Chondrocyte (in vitro differentiated cells): ENCODE results near the gene RUSC2. TPM values are rescaled to one million over a fixed set of nuclear protein-coding genes. Genes with fewer than 3 reads are reported as not detected.
A peak's percentile ranks its signal among the peaks of the same experiment; 100 is the strongest.
"Not testable (repeated sequence)": the region's sequence is repeated elsewhere in the genome, so short reads cannot be mapped to it uniquely, and the experiment has no call there.

Experiments
- DNase-seq: peaks from one replicate; pipeline ENCODE4 v3.0.0; 2021; ENCODE audit warnings: mixed read lengths, low spot score
- H3K27ac Mint-ChIP-seq: one replicate; pipeline ENCODE4 v1.8.0; 2021; ENCODE audit warnings: mild to moderate bottlenecking, moderate library complexity, mixed read lengths; ENCODE audit not compliant: unreplicated experiment
- H3K27me3 Mint-ChIP-seq: 2 replicates; pipeline ENCODE4 v1.8.0; 2021; ENCODE audit warnings: low read depth, mixed read lengths
- H3K36me3 Mint-ChIP-seq: 2 replicates; pipeline ENCODE4 v1.8.0; 2021; ENCODE audit warnings: low read depth, mixed read lengths
- H3K4me1 Mint-ChIP-seq: 2 replicates; pipeline ENCODE4 v1.8.0; 2021; ENCODE audit warnings: low read depth, mild to moderate bottlenecking, mixed read lengths
- H3K4me3 Mint-ChIP-seq: one replicate; pipeline ENCODE4 v1.8.0; 2021; ENCODE audit warnings: mild to moderate bottlenecking, moderate library complexity, mixed read lengths; ENCODE audit not compliant: unreplicated experiment
- H3K9me3 Mint-ChIP-seq: 2 replicates; pipeline ENCODE4 v1.8.0; 2021; ENCODE audit warnings: low read depth, mixed read lengths
- total RNA-seq: library from RNA; stranded (reverse); gene quantifications from 3 replicates; pipeline ENCODE4 v1.2.1, GENCODE V29; 2021
- TF ChIP-seq, protein P1 (sequence below): fragments of 200-600 bp; sonication (generic); IDR thresholded peaks from 2 replicates; pipeline ENCODE4 v1.5.0; 2021; ENCODE audit warnings: antibody characterized with exemption, mild to moderate bottlenecking, moderate library complexity

Gene RUSC2
- total RNA-seq, 1 donor from 2014 or later: 96.3 TPM

DNA sequence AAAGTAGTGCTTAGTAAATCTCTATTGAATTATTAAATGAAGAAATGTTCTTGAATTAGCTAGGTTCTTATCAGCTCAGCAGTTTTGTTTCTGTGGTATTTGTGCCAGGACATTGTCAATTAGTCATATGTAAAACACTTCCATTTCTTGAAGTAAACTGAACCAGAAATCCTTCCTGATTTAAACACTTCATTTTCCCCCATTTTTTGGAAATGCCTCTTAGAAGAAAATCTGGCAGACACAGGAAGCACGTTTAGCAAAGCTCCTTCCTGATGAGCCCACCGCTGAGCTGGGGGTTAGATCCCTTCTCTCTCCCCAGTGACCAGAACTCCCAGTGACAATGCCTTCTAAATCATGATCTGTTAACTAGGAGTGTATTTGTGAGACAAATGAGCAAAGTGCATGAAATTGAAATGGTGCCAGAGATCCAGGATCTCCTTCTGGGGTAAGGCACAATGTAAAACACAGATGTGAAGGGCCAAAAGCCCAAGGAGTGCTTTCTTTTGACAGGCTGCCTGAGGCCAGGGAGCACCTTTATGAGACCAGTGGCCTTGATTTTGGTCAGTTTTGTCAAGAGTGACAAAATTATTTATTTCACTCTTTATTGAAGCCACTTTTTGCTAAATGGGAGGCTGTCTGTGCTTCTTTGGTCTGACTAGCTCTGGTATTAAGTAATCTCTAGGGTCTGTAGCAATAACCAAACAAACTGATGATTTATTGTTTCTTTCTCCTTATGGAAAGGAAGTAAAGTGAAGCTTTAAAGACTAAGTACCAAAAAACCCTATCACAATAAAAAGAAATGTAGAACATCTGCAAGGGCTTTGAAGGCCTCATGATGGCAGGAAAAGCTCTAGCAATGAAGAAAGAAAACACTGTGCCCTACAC, 25.5 kb upstream of the RUSC2 start:
- no peak for DNase-seq
- H3K9me3 Mint-ChIP-seq: peaks cover 4% of the 10 kb centered on the region
- H3K4me1 Mint-ChIP-seq: no peaks in the 10 kb centered on the region
- H3K27ac Mint-ChIP-seq: no peak overlapping the region
- TF ChIP-seq, protein P1, sequence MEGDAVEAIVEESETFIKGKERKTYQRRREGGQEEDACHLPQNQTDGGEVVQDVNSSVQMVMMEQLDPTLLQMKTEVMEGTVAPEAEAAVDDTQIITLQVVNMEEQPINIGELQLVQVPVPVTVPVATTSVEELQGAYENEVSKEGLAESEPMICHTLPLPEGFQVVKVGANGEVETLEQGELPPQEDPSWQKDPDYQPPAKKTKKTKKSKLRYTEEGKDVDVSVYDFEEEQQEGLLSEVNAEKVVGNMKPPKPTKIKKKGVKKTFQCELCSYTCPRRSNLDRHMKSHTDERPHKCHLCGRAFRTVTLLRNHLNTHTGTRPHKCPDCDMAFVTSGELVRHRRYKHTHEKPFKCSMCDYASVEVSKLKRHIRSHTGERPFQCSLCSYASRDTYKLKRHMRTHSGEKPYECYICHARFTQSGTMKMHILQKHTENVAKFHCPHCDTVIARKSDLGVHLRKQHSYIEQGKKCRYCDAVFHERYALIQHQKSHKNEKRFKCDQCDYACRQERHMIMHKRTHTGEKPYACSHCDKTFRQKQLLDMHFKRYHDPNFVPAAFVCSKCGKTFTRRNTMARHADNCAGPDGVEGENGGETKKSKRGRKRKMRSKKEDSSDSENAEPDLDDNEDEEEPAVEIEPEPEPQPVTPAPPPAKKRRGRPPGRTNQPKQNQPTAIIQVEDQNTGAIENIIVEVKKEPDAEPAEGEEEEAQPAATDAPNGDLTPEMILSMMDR: no peak
- peaks cover 30% of the 10 kb centered on the region for H3K27me3 Mint-ChIP-seq
- peaks cover 5% of the 10 kb centered on the region for H3K36me3 Mint-ChIP-seq
- H3K4me3 Mint-ChIP-seq: no peak overlapping the region

DNA sequence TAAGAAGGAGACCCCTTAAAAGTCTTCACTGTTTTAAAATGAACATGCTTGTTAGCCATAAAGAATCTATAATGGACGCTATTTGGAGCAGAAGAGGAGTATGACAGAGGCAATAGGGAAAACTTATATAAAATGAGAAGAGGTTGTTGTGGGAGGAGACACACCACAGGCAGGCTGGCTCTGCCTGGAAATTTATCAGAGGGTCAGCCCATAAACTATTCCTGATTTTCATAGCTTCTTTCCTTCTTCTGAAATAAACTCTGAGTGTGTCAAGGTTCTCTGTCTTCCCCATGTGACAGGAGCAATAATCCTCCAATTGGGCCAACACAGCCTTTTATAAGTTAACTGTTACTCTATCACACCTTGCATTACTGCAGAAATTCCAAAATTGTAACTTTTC, 19.6 kb upstream of the RUSC2 start:
- Mint-ChIP-seq H3K9me3 (no peaks in the 10 kb centered on the region), H3K36me3 (peaks cover 1% of the 10 kb centered on the region), H3K27me3 (peaks cover 12% of the 10 kb centered on the region), H3K4me3 (no peak overlapping the region), H3K27ac (peak overlapping the region; percentile 97), H3K4me1 (peaks cover 18% of the 10 kb centered on the region)
- TF ChIP-seq, protein P1: no peak
- no peak for DNase-seq

DNA sequence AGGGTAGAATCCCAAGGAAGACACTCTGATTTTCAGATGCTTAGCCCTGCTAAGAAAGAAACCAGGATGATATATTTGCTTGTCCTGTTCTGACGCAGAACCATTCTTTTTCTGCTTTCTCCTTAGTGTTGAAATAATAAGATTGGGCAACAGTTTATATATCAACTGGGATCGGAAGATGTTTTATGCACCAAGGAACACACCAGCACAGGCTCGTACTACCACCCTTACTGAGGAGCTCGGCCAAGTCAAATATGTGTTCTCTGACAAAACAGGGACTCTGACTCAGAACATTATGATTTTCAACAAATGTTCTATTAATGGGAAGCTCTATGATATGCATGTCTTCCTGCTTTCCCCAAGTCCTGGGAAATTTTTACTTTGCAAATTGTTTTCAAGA, 19.0 kb upstream of the RUSC2 start:
- Mint-ChIP-seq H3K27me3 (peaks cover 13% of the 10 kb centered on the region), H3K27ac (peak overlapping the region; percentile 97), H3K4me3 (peak overlapping the region; percentile 31), H3K9me3 (no peaks in the 10 kb centered on the region), H3K4me1 (peaks cover 18% of the 10 kb centered on the region), H3K36me3 (peaks cover 1% of the 10 kb centered on the region)
- DNase-seq: no peak
- TF ChIP-seq, protein P1: no peak

DNA sequence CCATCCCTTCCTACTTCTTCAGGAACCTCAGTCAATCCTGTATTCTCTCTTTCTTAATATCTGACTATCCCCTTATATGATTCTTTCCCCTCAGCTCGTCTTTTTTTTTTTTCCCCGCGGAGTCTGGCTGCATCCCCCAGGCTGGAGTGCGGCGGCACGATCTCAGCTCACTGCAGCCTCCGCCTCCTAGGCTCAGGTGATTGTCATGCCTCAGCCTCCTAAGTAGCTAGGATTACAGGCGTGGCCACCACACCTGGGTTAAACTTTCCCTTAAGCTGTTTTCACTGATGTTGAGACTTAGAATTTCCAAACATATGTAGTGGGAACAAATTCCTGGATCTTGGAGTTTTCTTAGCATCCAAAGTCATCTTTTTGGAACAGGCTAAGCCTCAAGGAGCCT, 13.3 kb upstream of the RUSC2 start:
- Mint-ChIP-seq H3K4me1 (peaks cover 7% of the 10 kb centered on the region), H3K27me3 (peaks cover 4% of the 10 kb centered on the region), H3K36me3 (no peaks in the 10 kb centered on the region), H3K4me3 (no peak overlapping the region), H3K9me3 (no peaks in the 10 kb centered on the region), H3K27ac (no peak overlapping the region)
- TF ChIP-seq, protein P1: no peak
- no peak for DNase-seq

DNA sequence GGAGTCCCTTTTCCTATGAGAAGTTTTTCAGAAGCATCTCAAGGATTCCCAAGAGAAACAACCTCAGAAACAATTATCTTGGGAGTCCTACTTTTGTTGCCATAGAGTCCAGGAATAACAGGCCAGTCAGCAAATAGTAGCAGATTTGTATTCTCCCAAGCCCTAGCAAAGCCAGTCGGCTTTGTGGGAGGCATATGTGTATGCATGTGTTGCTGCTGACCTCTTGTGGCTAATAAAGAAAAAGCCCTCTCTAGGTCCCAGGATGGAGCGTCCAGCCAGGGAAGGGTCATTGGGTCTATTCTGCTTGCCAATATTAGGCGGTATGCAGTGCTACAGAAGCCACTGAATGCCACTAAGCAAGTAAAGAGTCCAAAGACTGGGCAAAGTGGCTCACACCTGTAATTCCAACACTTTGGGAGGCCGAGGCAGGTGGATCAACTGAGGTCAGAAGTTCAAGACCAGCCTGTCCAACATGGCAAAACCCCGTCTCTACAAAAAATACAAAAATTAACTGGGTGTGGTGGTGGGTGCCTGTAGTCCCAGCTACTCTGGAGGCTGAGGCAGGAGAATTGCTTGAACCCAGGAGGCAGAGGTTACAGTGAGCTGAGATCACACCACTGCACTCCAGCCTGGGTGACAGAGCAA, 12.6 kb upstream of the RUSC2 start:
- TF ChIP-seq, protein P1: peak; percentile 91
- not testable (repeated sequence) for H3K27ac Mint-ChIP-seq, H3K36me3 Mint-ChIP-seq, H3K27me3 Mint-ChIP-seq, H3K4me3 Mint-ChIP-seq, DNase-seq, H3K4me1 Mint-ChIP-seq, H3K9me3 Mint-ChIP-seq
